Upper lobe of right lung (tissue), 1 donor: Measurements from ENCODE around the gene DNMBP. TPM values are rescaled to one million over a fixed set of nuclear protein-coding genes. Genes with fewer than 3 reads are reported as not detected.

Source experiments
- ATAC-seq: fragments of 200-7000 bp; cut with Tn5 transposase; one replicate; pipeline ENCODE4 v1.9.1; 2020; ENCODE audit warnings: mild to moderate bottlenecking, moderate library complexity
- DNase-seq: peaks from one replicate; pipeline ENCODE4 v3.0.0-alpha.2; 2020
- H3K27ac ChIP-seq: fragments of 200-600 bp; one replicate; pipeline ENCODE4 v1.8.0; 2022
- H3K27me3 ChIP-seq: fragments of 200-600 bp; one replicate; pipeline ENCODE4 v1.8.0; 2022; ENCODE audit warnings: mild to moderate bottlenecking
- H3K36me3 ChIP-seq: fragments of 200-600 bp; one replicate; pipeline ENCODE4 v1.8.0; 2022
- H3K4me1 ChIP-seq: fragments of 200-600 bp; one replicate; pipeline ENCODE4 v1.8.0; 2022
- H3K4me3 ChIP-seq: fragments of 200-600 bp; one replicate; pipeline ENCODE4 v1.8.0; 2022; ENCODE audit warnings: mild to moderate bottlenecking
- H3K9me3 ChIP-seq: fragments of 200-600 bp; one replicate; pipeline ENCODE4 v1.8.0; 2022
- intact Hi-C: fragments of 100-400 bp; cut with DNase I; formaldehyde crosslinking; loops from one replicate; pipeline ENCODE4 v1.11.0; 2022
- total RNA-seq: library from RNA; stranded (reverse); fragmentation: NEBNext Ultra II Directional; extraction: Animal tissue kit (Norgen Biotek cat#: 25700); gene quantifications from one replicate; pipeline ENCODE4 v1.2.1, GENCODE V29; 2021
- TF ChIP-seq, protein P1 (sequence below): fragments of 200-600 bp; IDR thresholded peaks from one replicate; pipeline ENCODE4 v1.8.0; 2022; ENCODE audit warnings: antibody characterized with exemption
- donor health status: DM: no; HTN: yes; CAD: no; lungs with severe emphysema.

DNMBP gene
- total RNA-seq, 1 donor from 2014 or later: 12.5 TPM

DNA sequence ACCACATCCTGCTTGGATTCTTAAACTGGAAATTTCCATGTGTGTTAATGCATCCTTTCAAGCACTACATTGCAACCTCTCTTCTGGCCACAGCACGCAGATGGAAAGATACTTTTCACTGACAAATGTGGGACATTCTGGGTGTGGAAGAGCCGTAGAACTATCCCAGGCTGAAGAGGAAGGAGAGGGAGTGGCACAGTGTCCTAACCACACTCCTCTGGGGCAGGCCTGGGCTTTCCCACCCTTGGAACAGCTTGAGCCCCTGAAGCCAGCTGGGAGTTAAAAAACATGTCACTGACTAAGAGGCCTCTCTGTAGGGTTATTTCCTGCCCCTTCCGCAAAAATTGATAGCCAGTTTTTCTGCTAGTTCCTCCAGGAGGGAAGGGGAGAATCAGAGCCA is 34.0 kb upstream of the DNMBP start:
- Histone ChIP-seq H3K4me3 (no peak overlapping the region), H3K4me1 (peaks cover 7% of the 10 kb centered on the region), H3K36me3 (no peaks in the 10 kb centered on the region), H3K9me3 (no peaks in the 10 kb centered on the region), H3K27me3 (no peaks in the 10 kb centered on the region), H3K27ac (no peak overlapping the region)
- DNase-seq (no peak), ATAC-seq (peak; percentile 37)
- TF ChIP-seq, protein P1, sequence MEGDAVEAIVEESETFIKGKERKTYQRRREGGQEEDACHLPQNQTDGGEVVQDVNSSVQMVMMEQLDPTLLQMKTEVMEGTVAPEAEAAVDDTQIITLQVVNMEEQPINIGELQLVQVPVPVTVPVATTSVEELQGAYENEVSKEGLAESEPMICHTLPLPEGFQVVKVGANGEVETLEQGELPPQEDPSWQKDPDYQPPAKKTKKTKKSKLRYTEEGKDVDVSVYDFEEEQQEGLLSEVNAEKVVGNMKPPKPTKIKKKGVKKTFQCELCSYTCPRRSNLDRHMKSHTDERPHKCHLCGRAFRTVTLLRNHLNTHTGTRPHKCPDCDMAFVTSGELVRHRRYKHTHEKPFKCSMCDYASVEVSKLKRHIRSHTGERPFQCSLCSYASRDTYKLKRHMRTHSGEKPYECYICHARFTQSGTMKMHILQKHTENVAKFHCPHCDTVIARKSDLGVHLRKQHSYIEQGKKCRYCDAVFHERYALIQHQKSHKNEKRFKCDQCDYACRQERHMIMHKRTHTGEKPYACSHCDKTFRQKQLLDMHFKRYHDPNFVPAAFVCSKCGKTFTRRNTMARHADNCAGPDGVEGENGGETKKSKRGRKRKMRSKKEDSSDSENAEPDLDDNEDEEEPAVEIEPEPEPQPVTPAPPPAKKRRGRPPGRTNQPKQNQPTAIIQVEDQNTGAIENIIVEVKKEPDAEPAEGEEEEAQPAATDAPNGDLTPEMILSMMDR: no peak
- intact Hi-C loops: no loop called here

- Histone ChIP-seq H3K4me3 (no peak overlapping the region), H3K27me3 (no peaks in the 10 kb centered on the region), H3K27ac (no peak overlapping the region), H3K9me3 (no peaks in the 10 kb centered on the region), H3K4me1 (peaks cover 7% of the 10 kb centered on the region), H3K36me3 (no peaks in the 10 kb centered on the region)
- ATAC-seq: no peak
- TF ChIP-seq, protein P1: no peak
- no peak for DNase-seq
- intact Hi-C loops: no loop called here
These were observed 33.6 kb upstream of the DNMBP start for GRCh38 chr10:100043344-100043743.

DNA sequence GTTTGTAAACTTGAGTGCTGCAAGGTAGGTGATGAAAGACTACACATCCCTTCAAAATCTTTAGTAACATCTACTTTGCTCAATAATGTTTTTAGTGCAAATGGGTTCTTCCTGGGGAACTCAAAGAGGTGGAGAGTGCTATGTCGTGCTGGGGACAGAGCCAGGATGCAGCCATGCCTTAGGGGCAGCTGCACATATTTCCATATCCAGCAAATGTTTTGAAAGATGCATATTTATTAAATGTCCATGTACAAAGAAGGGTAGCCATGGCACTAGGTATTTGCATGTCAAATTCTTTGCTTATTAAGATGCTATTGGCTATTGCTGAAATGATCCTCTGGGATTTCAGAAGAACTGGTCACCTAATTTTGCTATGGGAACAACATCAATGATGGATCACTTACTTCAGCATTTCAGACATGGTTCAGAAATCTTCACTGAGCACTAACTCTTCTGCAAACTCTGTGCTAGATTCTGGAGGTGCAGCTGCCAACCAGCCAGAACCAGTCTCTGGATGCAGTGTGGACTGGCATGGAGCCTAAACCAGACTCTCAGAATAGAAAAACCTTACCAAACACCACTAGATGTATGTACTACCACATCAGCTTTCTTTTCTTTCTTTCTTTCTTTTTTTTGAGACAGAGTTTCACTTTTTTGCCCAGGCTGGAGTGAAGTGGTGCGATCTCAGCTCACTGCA is 31.7 kb upstream of the DNMBP start:
- ATAC-seq (no peak), DNase-seq (no peak)
- H3K4me3 ChIP-seq: no peak overlapping the region
- H3K27me3 ChIP-seq: no peaks in the 10 kb centered on the region
- H3K27ac ChIP-seq: no peak overlapping the region
- peaks cover 7% of the 10 kb centered on the region for H3K4me1 ChIP-seq
- TF ChIP-seq, protein P1: no peak
- H3K36me3 ChIP-seq: no peaks in the 10 kb centered on the region
- intact Hi-C loops: no loop called here
- H3K9me3 ChIP-seq: no peaks in the 10 kb centered on the region

GRCh38 chr10:100038561-100039071 is 28.9 kb upstream of the DNMBP start:
- H3K27me3 ChIP-seq: no peaks in the 10 kb centered on the region
- intact Hi-C loops: no loop called here
- H3K4me1 ChIP-seq: peaks cover 4% of the 10 kb centered on the region
- H3K27ac ChIP-seq: no peak overlapping the region
- H3K36me3 ChIP-seq: no peaks in the 10 kb centered on the region
- no peak overlapping the region for H3K4me3 ChIP-seq
- TF ChIP-seq, protein P1: no peak
- ATAC-seq (no peak), DNase-seq (no peak)
- H3K9me3 ChIP-seq: no peaks in the 10 kb centered on the region

- DNase-seq: no peak
- H3K27me3 ChIP-seq: no peaks in the 10 kb centered on the region
- no peaks in the 10 kb centered on the region for H3K4me1 ChIP-seq
- TF ChIP-seq, protein P1: no peak
- intact Hi-C loops: no loop called here
- H3K36me3 ChIP-seq: no peaks in the 10 kb centered on the region
- ATAC-seq: no peak
- H3K4me3 ChIP-seq: no peak overlapping the region
- H3K27ac ChIP-seq: no peak overlapping the region
- no peaks in the 10 kb centered on the region for H3K9me3 ChIP-seq
These were observed 28.1 kb upstream of the DNMBP start for GRCh38 chr10:100037758-100038315.
